HepG2 (cell line): ENCODE results near the gene RREB1. TPM values are rescaled to one million over a fixed set of nuclear protein-coding genes. Genes with fewer than 3 reads are reported as not detected.
A peak's percentile ranks its signal among the peaks of the same experiment; 100 is the strongest.

Experiments used
- ATAC-seq: fragments of 200-7000 bp; cut with Tn5 transposase; 3 replicates; pipeline ENCODE4 v1.9.1; 2020; ENCODE audit warnings: mild to moderate bottlenecking, moderate library complexity
- BruUV-seq: library from RNA; stranded (reverse); fragments of 400-500 nt; replicated peaks from 2 replicates; lab custom pipeline; 2021; lab: Mats Ljungman, UMichigan
- CTCF ChIA-PET: fragments of 300-600 bp; formaldehyde crosslinking; extraction: SDS; loops from one replicate; lab custom pipeline; 2021; ENCODE audit warnings: low total read pairs, inconsistent platforms, low intra/inter-chr PET ratio; lab: Yijun Ruan, JAX
- POLR2A ChIA-PET: fragments of 350-600 bp; sonication (Branson Sonifier 250); formaldehyde crosslinking; loops from one replicate; lab custom pipeline; 2020; ENCODE audit warnings: antibody characterized with exemption, inconsistent platforms; lab: Yijun Ruan, JAX
- DNase-seq: peaks from one replicate; pipeline ENCODE4 v3.0.0-alpha.2; 2015; ENCODE audit warnings: low spot score
- FAIRE-seq: peaks from 3 replicates; lab custom pipeline; 2011; peaks lifted over from hg19 to GRCh38; lab: Jason Lieb, UNC
- H2AFZ ChIP-seq: one replicate; pipeline ENCODE4 v1.6.1; 2011; ENCODE audit warnings: low read length, inconsistent platforms
- H3K27ac ChIP-seq: fragments of 300-600 bp; 3 replicates; pipeline ENCODE4 v1.8.0; 2011; ENCODE audit warnings: mixed run types, mild to moderate bottlenecking, mixed read lengths, low read length, inconsistent platforms; ENCODE audit not compliant: insufficient read depth; ENCODE audit errors: extremely low read length
- H3K27me3 ChIP-seq, 2 experiments: fragments of 200-600 bp in 1 of 2; 2 replicates in 1 of 2; 3 replicates in 1 of 2; pipeline versions ENCODE4 v1.6.0 to v1.8.0; 2011; ENCODE audit warnings: low read length in 2 of 2, mild to moderate bottlenecking in 2 of 2, moderate library complexity in 2 of 2, inconsistent platforms in 1 of 2; ENCODE audit not compliant: insufficient read depth in 2 of 2, control insufficient read depth in 1 of 2
- H3K36me3 ChIP-seq, 2 experiments: fragments of 200-600 bp in 1 of 2; replicated peaks in 1 of 2; 2 replicates in 1 of 2; 3 replicates in 1 of 2; pipeline versions ENCODE4 v1.5.1 to v1.8.0; 2011; ENCODE audit warnings: low read length in 2 of 2, inconsistent platforms in 1 of 2; ENCODE audit not compliant: insufficient read depth in 2 of 2, control insufficient read depth in 1 of 2
- H3K4me1 ChIP-seq: 2 replicates; pipeline ENCODE4 v1.5.1; 2012; ENCODE audit warnings: low read length, inconsistent platforms; ENCODE audit not compliant: insufficient read depth
- H3K4me2 ChIP-seq: 2 replicates; pipeline ENCODE4 v1.6.0; 2011; ENCODE audit warnings: low read depth, low read length, inconsistent platforms
- H3K4me3 ChIP-seq, 3 experiments: fragments of 200-600 bp in 1 of 3; sonication (generic), shearing (Covaris generic) in 1 of 3; replicated peaks in 1 of 3; 2 replicates each; pipeline ENCODE4 v1.5.1; 2011 to 2016; ENCODE audit warnings: low read length in 3 of 3, inconsistent platforms in 2 of 3, low read depth in 2 of 3, mild to moderate bottlenecking in 2 of 3, control low read depth in 1 of 3, mixed read lengths in 1 of 3; ENCODE audit not compliant: insufficient read depth in 1 of 3
- H3K79me2 ChIP-seq: one replicate; pipeline ENCODE4 v1.6.1; 2011; ENCODE audit warnings: low read length, inconsistent platforms; ENCODE audit not compliant: insufficient read depth
- H3K9ac ChIP-seq: 2 replicates; pipeline ENCODE4 v1.6.0; 2011; ENCODE audit warnings: mild to moderate bottlenecking, low read depth, low read length, inconsistent platforms; ENCODE audit not compliant: insufficient read depth
- H3K9me3 ChIP-seq: 2 replicates; pipeline ENCODE4 v1.5.1; 2012; ENCODE audit warnings: mild to moderate bottlenecking, low read length
- H4K20me1 ChIP-seq: 2 replicates; pipeline ENCODE4 v1.6.0; 2011; ENCODE audit warnings: inconsistent platforms, mild to moderate bottlenecking, low read length, moderate library complexity; ENCODE audit not compliant: insufficient read depth
- CREB3 ChIP-seq: sonication (generic); formaldehyde crosslinking; IDR thresholded peaks from 2 replicates; pipeline ENCODE4 v1.5.0; 2020; ENCODE audit warnings: missing genetic modification reagents
- DNMT3B ChIP-seq: conservative IDR thresholded peaks from 2 replicates; pipeline ENCODE4 v1.6.1; 2016; ENCODE audit warnings: missing biosample characterization, control low read depth
- HNF4A ChIP-seq: sonication (generic); formaldehyde crosslinking; IDR thresholded peaks from 2 replicates; pipeline ENCODE4 v1.4.0; 2020; ENCODE audit warnings: missing genetic modification reagents
- HNRNPK ChIP-seq: fragments of 200-400 bp; formaldehyde crosslinking; IDR thresholded peaks from 2 replicates; pipeline ENCODE4 v1.6.1; 2018; ENCODE audit warnings: low read length, low read depth, moderate library complexity, mild to moderate bottlenecking; ENCODE audit not compliant: poor library complexity, severe bottlenecking
- KLF12 ChIP-seq: sonication (generic); formaldehyde crosslinking; IDR thresholded peaks from 2 replicates; pipeline ENCODE4 v1.4.0; 2020; ENCODE audit warnings: missing genetic modification reagents, borderline replicate concordance
- NFKBIZ ChIP-seq: IDR thresholded peaks from 2 replicates; pipeline ENCODE4 v1.6.1; 2018; ENCODE audit warnings: missing genetic modification reagents, missing compliant biosample characterization
- NR2F1 ChIP-seq, 2 experiments: fragments of 450-650 bp in 1 of 2; formaldehyde crosslinking in 1 of 2; IDR thresholded peaks; 2 replicates each; pipeline versions ENCODE4 v1.5.0 to v1.6.1; 2016 to 2020; ENCODE audit warnings: mild to moderate bottlenecking in 1 of 2, missing compliant biosample characterization in 1 of 2, missing genetic modification reagents in 1 of 2, moderate library complexity in 1 of 2
- ZIK1 ChIP-seq: sonication (generic); formaldehyde crosslinking; IDR thresholded peaks from 2 replicates; pipeline ENCODE4 v1.5.0; 2020; ENCODE audit warnings: mild to moderate bottlenecking, low read depth, missing genetic modification reagents, borderline replicate concordance
- ZNF34 ChIP-seq: sonication (generic); formaldehyde crosslinking; IDR thresholded peaks from 2 replicates; pipeline ENCODE4 v1.4.0; 2020; ENCODE audit warnings: mild to moderate bottlenecking, missing genetic modification reagents, borderline replicate concordance
- ZNF44 ChIP-seq: sonication (generic); formaldehyde crosslinking; IDR thresholded peaks from 2 replicates; pipeline ENCODE4 v1.5.1; 2020; ENCODE audit warnings: mild to moderate bottlenecking, missing genetic modification reagents
- ZNF724P ChIP-seq: sonication (generic); formaldehyde crosslinking; IDR thresholded peaks from 2 replicates; pipeline ENCODE4 v1.8.0; 2022; ENCODE audit warnings: missing genetic modification reagents, borderline replicate concordance
- ZZZ3 ChIP-seq: sonication (generic); formaldehyde crosslinking; IDR thresholded peaks from 2 replicates; pipeline ENCODE4 v1.4.0; 2020; ENCODE audit warnings: missing genetic modification reagents, mild to moderate bottlenecking, borderline replicate concordance
- WGBS: methylation state at CpG from one replicate; pipeline ENCODE4 v1.1.6; 2017; ENCODE audit warnings: low lambda C conversion rate; 5-methylcytosine and 5-hydroxymethylcytosine counted together
- in situ Hi-C: cut with HindIII; loops from 2 replicates; pipeline ENCODE4 v1.10.0; 2017; ENCODE audit warnings: low pct_unique_long_range_greater_than_20kb; ENCODE audit not compliant: extremely low pct_ligation_motif_present
- intact Hi-C: fragments of 100-400 bp; cut with micrococcal nuclease; formaldehyde crosslinking; loops from one replicate; pipeline ENCODE4 v1.10.0; 2022; ENCODE audit not compliant: unreplicated experiment
- polyA plus RNA-seq, 8 experiments: library from polyadenylated mRNA; depleted of rRNA in 3 of 8; stranded (reverse) in 7 of 8; unstranded in 1 of 8; fragments of >200 nt; fragmentation: Illumina TruSeq in 4 of 8; extraction: Trizol in 4 of 8; gene quantifications; 2 replicates each; pipeline versions ENCODE4 v1.2.1 to v1.2.3, GENCODE V29; 2011 to 2016; ENCODE audit warnings: low read depth in 4 of 8, missing spikeins in 1 of 8, mixed read lengths in 1 of 8; ENCODE audit not compliant: insufficient read depth in 1 of 8
- total RNA-seq, 5 experiments: library from RNA; depleted of rRNA; stranded (reverse); fragments of >200 nt; fragmentation: Illumina TruSeq; extraction: Trizol; gene quantifications; 2 replicates each; pipeline ENCODE4 v1.2.3, GENCODE V29; 2016; ENCODE audit warnings: low read depth in 1 of 5

The RREB1 gene
- total and polyA plus RNA-seq, 2 of the 13 experiments (the other 11 are each of a cell fraction or from before 2014, with no cell fraction given) = 6.1 to 23.2 TPM

GRCh38 chr6:7077856-7078255, 29.9 kb upstream of the RREB1 start (continued):
- TF ChIP-seq NR2F1 (CRISPR knock-in tag; IDR thresholded peaks at IDR 0.05) (no peak), ZIK1 (CRISPR knock-in tag) (no peak), ZNF34 (no peak), HNF4A (CRISPR knock-in tag) (no peak), NFKBIZ (CRISPR knock-in tag) (no peak), KLF12 (CRISPR knock-in tag) (no peak)
- TF ChIP-seq, all 625 proteins: peak for 0

DNA sequence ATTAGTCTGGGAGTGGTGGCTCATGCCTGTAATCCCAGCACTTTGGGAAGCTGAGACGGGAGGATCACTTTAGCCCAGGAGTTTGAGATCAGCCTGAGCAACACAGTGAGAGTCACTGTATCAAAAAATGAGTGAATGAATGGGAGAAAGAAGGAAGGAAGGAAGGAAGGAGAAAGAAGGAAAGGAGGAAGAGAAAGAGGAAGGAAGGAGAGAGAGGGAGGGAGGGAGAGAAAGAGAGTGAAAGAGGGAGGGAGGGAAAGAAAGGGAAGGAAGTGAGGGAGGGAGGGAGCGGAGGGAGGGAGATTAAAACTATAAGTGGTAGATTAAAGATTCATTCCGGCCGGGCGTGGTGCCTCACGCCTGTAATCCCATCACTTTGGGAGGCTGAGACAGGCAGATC, 28.9 kb upstream of the RREB1 start:
- Histone ChIP-seq H3K9ac (no peak overlapping the region), H3K4me1 (no peaks in the 10 kb centered on the region), H3K9me3 (no peaks in the 10 kb centered on the region), H3K79me2 (no peaks in the 10 kb centered on the region), H4K20me1 (no peaks in the 10 kb centered on the region), H2AFZ (no peak overlapping the region), H3K4me3 (no peak overlapping the region), H3K36me3 (no peaks in the 10 kb centered on the region), H3K27ac (no peak overlapping the region), H3K27me3 (no peaks in the 10 kb centered on the region; a peak in 1 of 5 replicates), H3K4me2 (no peak overlapping the region)
- DNase-seq (no peak), ATAC-seq (no peak), FAIRE-seq (no peak)
- in situ Hi-C loops (no loop called here), intact Hi-C loops (no loop called here)
- ChIA-PET POLR2A (no interaction called here), CTCF (no interaction called here)
- no peak for TF ChIP-seq ZNF724P (CRISPR knock-in tag)
- TF ChIP-seq CREB3 = no peak
- no peak for TF ChIP-seq ZZZ3 (CRISPR knock-in tag)
- TF ChIP-seq ZNF44 (CRISPR knock-in tag) = no peak
- peak; percentile 36 for TF ChIP-seq HNRNPK
- no peak for TF ChIP-seq DNMT3B
- no TSS peak for BruUV-seq
- WGBS = 64% methylated on average over 6 of the region's 6 CpGs
